Neural progenitor cell (in vitro differentiated cells): ENCODE data around the gene ARL9.

Experiments
- CTCF ChIP-seq: fragments of 200-600 bp; sonication (generic); IDR thresholded peaks from 2 replicates; pipeline ENCODE4 v1.5.1; 2017; ENCODE audit warnings: antibody characterized with exemption, mild to moderate bottlenecking
- EZH2 ChIP-seq: fragments of 200-600 bp; sonication (generic); IDR thresholded peaks from 2 replicates; pipeline ENCODE4 v1.6.1; 2017; ENCODE audit warnings: antibody characterized with exemption, mild to moderate bottlenecking, moderate library complexity
- EZH2phosphoT487 ChIP-seq: fragments of 200-600 bp; sonication (generic); IDR thresholded peaks from 2 replicates; pipeline ENCODE4 v1.6.1; 2017; ENCODE audit warnings: antibody characterized with exemption

- TF ChIP-seq CTCF (no peak), EZH2 (no peak), EZH2phosphoT487 (no peak)
Observed at GRCh38 chr4:56532239-56532638, 26.6 kb downstream of the ARL9 start.
